BE2C (cell line): ENCODE measurements around the gene NTRK2.
A peak's percentile ranks its signal among the peaks of the same experiment; 100 is the strongest.

Experiments used
- DNase-seq: peaks from one replicate; pipeline ENCODE4 v3.0.0-alpha.2; 2020
- H3K27me3 ChIP-seq: fragments of 250-450 bp; sonication (Bioruptor Pico); 2 replicates; pipeline ENCODE4 v1.5.1; 2020; ENCODE audit warnings: mild to moderate bottlenecking
- H3K36me3 ChIP-seq: fragments of 250-450 bp; sonication (Bioruptor Pico); 2 replicates; pipeline ENCODE4 v1.5.1; 2020; ENCODE audit warnings: mild to moderate bottlenecking
- H3K4me1 ChIP-seq: fragments of 250-450 bp; sonication (Bioruptor Pico); 2 replicates; pipeline ENCODE4 v1.5.1; 2020
- H3K4me3 ChIP-seq: 2 replicates; pipeline ENCODE4 v1.5.1; 2011; ENCODE audit warnings: low read depth, low read length
- H3K9me3 ChIP-seq: fragments of 250-450 bp; sonication (Bioruptor Pico); 2 replicates; pipeline ENCODE4 v1.5.1; 2020
- CTCF ChIP-seq: IDR thresholded peaks from 2 replicates; pipeline ENCODE4 v1.5.1; 2012; ENCODE audit warnings: mild to moderate bottlenecking, low read depth, low read length

Gene NTRK2

GRCh38 chr9:84953252-84953773 is 283.8 kb downstream of the NTRK2 start:
- Histone ChIP-seq H3K4me1 (no peaks in the 10 kb centered on the region), H3K27me3 (no peaks in the 10 kb centered on the region), H3K36me3 (no peaks in the 10 kb centered on the region), H3K4me3 (no peak overlapping the region), H3K9me3 (no peaks in the 10 kb centered on the region; the same call in 1 of the 2 replicates)
- no peak for DNase-seq
- no peak for TF ChIP-seq CTCF

GRCh38 chr9:84953797-84954705 is 284.5 kb downstream of the NTRK2 start:
- Histone ChIP-seq H3K9me3 (no peaks in the 10 kb centered on the region; the same call in 1 of the 2 replicates), H3K36me3 (no peaks in the 10 kb centered on the region), H3K4me3 (no peak overlapping the region), H3K4me1 (no peaks in the 10 kb centered on the region), H3K27me3 (no peaks in the 10 kb centered on the region)
- peak; percentile 87 for TF ChIP-seq CTCF
- DNase-seq, result peak; percentile 67

- no peaks in the 10 kb centered on the region for H3K27me3 ChIP-seq
- no peak for DNase-seq
- no peak overlapping the region for H3K4me3 ChIP-seq
- H3K36me3 ChIP-seq, result no peaks in the 10 kb centered on the region
- no peaks in the 10 kb centered on the region for H3K4me1 ChIP-seq
- no peaks in the 10 kb centered on the region; the same call in 1 of the 2 replicates for H3K9me3 ChIP-seq
- no peak for TF ChIP-seq CTCF
Observed at GRCh38 chr9:84955155-84955554, 285.6 kb downstream of the NTRK2 start.

GRCh38 chr9:84955971-84956370 is 286.4 kb downstream of the NTRK2 start:
- no peak for TF ChIP-seq CTCF
- H3K4me3 ChIP-seq, result no peak overlapping the region
- H3K4me1 ChIP-seq, result no peaks in the 10 kb centered on the region
- H3K27me3 ChIP-seq, result no peaks in the 10 kb centered on the region
- no peak for DNase-seq
- no peaks in the 10 kb centered on the region for H3K36me3 ChIP-seq
- H3K9me3 ChIP-seq, result no peaks in the 10 kb centered on the region; the same call in 1 of the 2 replicates

- Histone ChIP-seq H3K27me3 (no peaks in the 10 kb centered on the region), H3K9me3 (no peaks in the 10 kb centered on the region), H3K36me3 (no peaks in the 10 kb centered on the region), H3K4me3 (no peak overlapping the region), H3K4me1 (no peaks in the 10 kb centered on the region)
- DNase-seq, result no peak
- TF ChIP-seq CTCF, result no peak
Observed at GRCh38 chr9:84959339-84959738, 289.8 kb downstream of the NTRK2 start.
